GM19467 (cell line): ENCODE data around the gene ABCA1.

Experiments
- ATAC-seq: cut with Tn5 transposase; IDR thresholded peaks from one replicate; pipeline ENCODE4 v1.9.1; 2021; ENCODE audit warnings: mild to moderate bottlenecking, moderate library complexity; ENCODE audit not compliant: unreplicated experiment

ABCA1 gene

DNA sequence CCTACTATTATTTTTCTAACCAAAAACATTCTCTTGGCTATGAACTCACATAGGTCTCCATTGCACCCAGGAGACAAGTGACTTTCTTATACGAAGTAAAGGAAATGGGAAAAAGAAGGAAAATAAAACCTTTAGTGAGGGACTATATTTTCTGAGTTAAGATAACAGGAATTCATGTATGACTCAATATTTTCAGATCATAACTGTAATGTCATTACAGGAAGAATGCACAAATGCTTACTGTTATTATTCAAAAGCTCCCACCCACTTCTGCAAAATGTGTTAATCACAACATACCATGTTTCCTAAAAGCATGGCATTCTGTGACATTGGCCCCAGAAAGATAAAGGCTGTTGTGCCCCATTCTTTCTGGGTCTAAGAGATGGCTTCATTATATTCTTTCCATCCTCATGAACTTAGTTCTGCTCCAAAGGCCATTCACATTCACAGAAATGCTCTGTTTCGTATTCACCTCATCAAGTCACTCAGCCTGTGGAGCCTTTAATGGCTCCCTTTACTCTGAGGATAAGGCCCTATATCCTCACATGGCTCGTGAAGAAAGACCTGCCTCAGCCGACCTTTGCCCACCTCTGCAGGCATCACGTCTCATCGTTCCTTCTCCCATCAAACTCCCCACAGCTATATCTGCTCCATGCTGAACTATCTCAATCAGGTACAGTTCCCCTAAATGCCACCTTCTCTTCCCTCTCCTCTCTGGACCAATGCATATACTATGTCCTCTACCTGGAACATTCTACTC, 77.0 kb downstream of the ABCA1 start:
- ATAC-seq = no peak

DNA sequence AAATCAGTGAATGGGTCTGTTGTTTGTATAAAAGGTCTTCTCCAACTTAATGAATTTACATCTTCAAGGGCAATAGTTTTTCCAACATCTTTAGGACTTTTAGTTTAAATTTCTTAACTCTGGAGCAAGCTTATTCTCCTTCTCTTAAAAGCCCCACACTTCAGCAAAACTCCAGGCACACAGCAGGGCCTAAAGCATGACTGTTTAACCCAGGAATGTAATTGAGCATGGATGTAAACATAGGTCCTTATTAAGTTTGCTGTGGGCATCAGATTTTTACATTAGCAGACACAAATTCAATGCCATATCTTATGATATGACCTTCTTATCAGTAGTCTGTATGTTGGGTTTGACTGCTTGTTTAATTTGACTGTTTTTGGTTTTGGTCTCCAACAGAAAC, 78.9 kb downstream of the ABCA1 start:
- no peak for ATAC-seq

DNA sequence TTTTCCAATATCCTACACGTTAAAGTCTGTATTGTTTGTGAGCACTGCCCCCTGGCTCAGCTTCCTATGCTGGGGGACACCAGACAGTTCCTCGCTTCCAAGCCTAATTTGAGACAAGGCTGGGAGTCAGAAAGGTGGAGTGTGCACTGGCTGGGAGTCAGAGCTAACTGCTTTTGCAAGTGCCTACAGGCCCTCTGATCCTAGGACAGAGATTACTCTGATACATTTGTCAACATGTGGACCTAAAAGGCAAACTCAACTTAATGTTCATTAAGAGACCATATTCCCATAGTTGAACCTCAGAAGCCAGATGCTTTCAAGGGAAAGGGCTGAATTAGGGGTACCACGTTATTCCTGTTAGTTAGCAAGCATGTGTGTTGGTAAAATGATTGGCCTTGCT, 83.2 kb downstream of the ABCA1 start:
- no peak for ATAC-seq

DNA sequence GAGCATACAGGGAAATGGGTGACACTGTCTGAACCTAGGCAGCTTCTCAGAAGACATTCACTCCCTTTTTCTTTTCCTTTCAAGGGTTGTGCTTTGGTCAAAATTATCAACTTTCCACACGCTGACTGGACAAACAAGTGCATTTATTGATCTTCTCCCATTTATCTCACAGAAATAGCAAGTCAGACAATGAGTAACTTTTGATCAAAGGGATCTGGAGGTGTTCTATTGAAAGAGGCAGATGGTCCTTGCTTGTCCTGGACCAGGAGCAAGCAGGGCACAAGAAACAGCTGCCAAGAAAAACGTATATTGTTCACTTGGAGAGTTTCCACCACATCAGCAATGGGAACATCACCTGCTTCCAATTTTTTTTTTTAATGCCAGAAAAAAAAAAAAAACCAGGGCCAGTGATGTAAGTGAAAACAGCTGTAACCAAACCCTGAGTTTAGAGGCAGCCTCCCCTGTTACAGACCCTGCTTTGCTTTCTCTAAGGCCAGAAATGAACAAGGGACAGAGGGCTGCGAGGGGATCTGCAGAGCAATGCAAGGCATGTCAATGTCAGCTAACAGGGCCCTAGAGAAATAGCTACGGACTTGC, 84.2 kb downstream of the ABCA1 start:
- no peak for ATAC-seq

DNA sequence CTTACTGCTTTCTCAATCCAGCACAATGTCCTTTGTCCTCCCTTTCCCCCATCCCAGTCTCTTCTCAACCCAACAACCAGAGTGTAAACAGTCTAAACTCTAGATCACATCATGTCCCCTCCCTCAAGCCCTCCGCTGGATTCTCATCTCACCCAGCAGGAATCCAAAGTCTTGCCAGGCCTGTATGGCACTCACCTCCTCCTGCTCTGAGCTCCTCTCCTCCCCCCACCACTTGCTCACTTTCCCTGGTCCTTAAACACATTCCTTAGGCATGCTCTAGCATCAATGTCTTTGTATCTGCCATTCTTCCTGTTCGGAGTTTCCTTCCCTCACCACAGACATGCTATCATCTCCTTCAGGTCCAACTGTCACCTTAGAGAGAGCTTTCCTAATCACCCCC, 85.3 kb downstream of the ABCA1 start:
- ATAC-seq = no peak

DNA sequence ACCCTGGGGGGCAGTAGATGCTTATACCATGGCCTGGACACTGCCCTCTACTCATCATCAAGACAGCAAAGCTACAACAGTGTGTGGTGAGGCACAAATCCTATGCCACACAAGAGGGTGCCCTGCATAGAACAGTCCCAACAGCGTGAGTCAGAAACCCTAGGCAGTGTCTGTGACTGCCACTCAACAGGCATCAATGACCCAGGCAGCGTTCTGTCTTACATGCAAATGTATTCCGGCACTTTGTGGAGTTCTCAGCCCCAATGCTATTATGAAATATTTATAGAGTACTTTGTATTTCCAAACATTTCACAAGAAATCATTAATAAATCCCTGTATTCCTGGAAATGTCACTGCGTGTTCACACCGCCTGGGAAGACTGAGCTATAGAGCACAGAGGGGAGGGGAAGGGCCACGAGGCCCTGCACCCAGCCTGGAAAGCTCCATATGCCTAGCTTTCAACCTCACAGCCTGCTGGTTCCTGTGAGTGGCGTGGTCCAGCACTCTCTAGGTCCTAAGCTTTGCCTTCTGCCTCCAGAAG, 86.3 kb downstream of the ABCA1 start:
- ATAC-seq = no peak

DNA sequence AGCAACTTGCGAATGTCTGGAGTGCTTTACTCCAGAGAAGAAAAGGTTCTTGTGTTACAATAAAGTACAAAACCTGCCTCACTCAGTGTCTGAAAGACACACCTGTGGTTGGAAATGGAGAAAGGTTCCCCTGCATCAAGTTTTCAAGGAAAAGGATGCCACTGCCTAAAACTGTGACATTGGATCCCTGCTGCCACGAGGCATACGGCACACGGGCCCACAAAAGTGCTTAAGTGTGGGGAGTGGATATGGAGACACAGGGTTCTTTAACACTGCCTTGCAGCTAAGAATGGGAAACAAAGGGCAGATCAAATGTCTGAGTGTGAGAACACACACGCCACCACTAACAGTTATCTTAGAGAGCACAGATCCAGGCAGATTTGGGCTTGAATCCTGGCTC, 89.0 kb downstream of the ABCA1 start:
- no peak for ATAC-seq

DNA sequence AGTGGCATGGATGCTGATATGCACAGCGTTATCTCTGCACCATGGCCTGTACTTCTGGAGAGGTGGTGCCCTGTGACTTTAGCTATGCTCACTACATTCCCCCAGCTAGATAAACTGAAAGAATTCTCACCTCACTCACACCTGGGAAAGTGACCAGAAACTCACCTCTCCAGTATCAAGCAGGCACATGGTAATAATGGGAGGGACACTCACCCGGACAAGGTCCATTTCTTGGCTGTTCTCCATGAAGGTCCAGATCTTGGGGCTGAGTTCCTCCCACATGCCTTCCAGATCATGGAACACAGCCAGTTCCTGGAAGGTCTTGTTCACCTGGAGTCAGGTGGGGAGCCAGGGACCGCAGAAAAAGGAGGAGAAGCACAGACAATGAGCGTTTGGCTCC, 91.2 kb downstream of the ABCA1 start:
- no peak for ATAC-seq

DNA sequence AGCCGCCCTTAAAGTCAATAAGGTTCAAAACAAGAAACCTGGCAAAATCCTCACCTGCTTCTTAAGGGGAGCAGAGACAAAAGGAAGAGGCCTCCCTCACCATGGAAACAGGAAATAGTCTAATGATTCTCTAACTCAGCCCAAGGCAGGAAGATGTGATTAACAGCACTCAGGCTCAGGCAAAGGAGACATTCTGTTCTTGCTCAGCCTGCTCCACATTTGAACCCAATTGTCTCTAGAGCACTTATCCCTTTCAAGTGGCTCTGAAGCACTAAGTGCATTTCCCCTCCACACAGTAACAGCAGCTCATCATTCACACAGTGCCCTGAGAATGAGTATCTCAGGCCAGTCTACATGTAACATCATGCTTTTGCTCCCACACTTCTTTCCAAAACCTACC, 91.7 kb downstream of the ABCA1 start:
- ATAC-seq = peak; percentile 69

DNA sequence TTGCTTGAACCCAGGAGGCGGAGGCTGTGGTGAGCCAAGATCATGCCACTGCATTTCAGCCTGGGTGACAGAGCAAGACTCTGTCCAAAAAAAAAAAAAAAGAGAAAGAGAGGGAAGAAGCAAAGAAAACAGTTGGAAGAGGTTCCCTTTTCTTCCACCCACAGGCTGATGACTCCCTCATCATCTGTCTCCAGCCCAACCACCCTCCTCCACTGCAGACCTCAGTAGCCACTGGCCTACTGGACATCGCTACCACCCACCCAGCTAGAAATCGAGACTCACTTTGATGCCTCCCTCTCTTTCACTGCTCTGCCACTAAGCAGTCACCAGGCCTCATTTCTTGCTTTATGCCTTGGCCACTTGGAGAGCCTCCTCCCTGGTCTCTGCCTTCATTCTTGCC, 92.8 kb downstream of the ABCA1 start:
- ATAC-seq = no peak

DNA sequence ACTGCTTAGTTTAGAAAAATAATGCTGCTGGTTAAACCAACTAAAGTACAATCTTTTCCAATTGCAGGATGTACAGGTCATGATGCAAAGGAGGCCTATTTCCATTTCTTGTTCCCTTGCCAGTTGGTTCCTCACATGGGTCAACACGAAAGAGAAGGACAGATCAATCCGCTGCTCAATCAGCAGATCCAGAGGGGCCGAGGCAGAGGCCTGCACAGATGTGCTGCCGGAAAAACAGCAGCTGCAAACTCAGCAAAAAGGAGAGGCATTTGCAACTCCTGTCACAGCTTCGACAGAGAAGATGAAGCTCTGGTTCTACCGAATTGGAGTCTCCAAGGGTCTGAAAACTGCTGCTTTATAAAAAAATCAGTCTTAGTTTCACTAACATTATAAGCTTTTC, 94.3 kb downstream of the ABCA1 start:
- no peak for ATAC-seq

DNA sequence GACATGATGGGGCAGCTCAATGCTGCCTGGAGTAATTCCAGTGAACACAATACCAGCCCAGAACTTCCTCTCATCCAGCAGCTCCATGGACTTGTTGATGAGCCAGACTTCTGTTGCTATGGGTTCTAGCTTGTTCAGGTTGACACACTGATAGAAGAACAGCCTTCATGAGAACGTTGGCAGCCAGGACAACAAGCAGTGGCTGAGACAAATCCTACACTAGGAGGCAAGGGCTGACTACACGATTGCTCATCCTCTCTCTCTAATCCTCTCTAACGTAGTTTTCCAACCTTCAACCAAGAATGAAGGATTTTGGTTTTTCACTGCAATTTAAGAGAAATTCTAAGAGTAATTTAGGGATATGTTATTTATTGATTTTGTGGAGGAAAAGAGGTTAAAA, 96.3 kb downstream of the ABCA1 start:
- ATAC-seq = no peak

DNA sequence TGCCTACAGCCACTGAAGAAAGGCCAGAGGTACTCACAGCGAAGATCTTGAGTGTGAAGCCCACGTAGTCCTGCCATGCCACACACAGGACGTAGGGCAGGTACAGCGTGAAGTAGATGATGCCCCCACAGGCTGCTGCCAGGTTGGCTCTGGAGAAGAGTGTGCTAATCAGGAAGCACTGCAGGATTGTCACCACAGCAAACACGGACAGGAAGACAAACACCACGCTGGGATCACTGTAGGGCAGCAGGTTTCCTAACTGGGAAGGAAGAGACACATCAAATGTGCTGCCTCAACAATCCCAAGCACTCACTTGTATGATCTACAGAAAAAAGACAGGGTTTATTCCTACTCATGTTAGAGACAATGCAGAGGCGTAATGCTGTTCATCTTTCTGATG, 101.0 kb downstream of the ABCA1 start:
- ATAC-seq = no peak

DNA sequence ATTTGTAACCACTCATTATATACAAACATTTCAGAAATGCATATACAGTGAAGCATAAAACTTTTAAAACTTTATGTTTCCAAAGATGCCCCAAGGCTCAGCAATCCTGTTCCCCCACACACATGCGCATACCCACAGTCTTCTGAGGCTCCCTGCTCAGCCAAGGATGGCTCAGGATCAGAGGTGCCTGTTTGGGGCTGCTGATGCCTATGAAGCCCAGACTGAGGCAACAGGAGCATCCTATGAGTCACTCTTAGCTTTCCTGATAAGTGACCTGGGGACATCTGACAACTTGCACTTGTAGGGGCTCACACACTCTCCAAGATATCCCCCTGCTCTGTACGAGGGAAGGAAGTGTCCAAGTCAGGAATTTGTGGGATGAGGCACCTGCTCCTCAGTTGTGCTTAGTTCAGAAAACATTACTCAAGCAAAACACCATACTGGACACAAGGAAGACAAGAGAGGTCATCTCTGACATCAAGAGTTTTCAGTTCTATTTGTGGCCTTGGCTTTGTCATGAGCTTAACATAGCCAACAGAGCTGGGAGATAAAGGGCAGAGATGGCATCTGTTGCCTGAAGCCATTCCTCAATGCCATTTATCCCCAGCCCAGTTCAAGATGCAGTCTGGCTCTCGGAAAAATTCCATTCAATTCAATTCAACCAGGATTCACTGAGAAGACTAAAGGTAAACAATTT, 101.7 kb downstream of the ABCA1 start:
- no peak for ATAC-seq

DNA sequence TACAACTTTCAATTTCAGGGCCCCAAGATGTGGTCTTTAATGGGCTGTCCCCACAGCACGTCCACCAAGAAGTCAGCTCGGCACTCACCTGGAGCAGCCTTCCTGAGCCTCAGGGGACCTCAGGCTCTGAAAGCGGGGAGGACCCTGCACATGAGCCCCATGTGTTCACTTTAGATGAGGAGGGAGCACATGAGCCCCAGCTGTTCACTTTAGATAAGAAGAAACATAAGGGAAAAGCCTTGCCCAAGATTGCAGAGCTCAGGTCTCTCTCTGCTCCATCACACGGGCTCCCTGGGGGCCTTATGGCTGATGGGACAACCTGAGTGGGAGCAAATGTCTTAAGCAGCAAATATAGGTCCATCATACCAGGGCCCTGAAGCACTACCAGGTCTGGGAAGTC, 107.6 kb downstream of the ABCA1 start:
- no peak for ATAC-seq

DNA sequence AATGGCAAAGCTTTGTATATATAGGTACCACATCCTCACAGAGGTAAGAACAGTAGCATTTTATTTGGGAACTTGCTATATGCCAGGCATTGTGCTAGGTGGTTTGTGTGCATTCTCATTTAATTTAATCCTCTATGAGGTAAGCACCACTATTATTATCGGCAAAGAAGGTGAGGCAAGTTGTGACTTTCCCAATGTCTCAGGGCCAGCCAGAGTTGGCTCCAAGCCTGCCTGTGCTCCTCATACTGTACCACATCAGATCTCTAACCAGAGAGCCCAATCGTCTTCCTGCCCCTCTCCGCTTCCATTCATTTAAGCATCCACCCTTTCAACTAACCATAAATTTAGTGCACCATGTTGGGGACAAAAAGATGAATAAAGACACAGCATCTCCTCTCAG, 108.9 kb downstream of the ABCA1 start:
- no peak for ATAC-seq

DNA sequence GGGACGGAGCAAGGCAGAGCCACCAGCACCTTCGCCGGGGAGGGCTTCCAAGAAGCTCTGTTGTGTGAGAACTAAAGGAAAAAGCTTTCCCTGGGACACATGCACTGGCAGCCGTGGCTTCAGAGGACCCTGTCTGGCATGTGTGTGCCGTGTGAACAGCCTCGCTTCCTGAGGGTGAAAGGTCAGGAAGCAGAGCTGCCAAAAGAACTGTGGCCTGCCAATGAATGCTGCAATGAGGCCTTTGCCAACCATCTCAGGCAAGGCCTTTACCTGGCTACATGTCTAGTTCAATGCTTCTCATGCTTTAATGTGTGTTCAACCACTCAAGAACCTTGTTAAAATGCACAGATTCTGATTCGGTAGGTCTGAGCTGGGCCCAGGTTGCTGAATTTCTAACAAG, 110.5 kb downstream of the ABCA1 start:
- no peak for ATAC-seq

DNA sequence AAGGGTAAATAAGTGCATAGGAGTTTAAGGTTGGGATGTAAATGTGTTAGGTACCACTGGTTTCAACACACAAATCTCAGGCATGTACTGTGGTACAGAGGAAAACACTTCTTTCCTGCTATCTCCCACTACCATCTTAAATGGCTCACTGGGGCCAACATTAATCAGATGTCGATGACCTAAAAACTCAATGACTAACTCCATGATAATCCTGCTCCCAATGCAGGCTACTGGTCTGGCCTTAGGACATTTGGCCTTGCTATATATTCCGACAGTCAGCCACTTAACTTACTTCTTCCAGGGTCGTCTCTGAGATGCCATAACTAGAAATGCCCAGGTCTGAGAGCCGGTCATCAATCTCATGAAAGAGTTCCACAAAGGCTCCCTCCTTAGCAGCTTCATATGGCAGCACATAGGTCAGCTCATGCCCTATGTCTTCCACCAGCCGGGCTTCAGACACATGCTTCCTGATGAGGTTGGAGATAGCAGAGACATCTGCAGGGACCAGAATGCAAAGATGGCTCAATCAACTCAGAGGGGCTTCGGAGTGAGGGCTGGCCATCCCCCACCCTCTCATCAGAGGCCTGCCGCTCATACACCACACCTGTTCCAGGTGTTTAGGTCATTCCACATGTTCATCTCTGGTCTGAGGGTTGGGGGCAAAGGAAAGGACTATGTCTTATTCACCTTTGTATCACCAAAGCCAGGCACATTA, 111.9 kb downstream of the ABCA1 start:
- ATAC-seq = no peak

DNA sequence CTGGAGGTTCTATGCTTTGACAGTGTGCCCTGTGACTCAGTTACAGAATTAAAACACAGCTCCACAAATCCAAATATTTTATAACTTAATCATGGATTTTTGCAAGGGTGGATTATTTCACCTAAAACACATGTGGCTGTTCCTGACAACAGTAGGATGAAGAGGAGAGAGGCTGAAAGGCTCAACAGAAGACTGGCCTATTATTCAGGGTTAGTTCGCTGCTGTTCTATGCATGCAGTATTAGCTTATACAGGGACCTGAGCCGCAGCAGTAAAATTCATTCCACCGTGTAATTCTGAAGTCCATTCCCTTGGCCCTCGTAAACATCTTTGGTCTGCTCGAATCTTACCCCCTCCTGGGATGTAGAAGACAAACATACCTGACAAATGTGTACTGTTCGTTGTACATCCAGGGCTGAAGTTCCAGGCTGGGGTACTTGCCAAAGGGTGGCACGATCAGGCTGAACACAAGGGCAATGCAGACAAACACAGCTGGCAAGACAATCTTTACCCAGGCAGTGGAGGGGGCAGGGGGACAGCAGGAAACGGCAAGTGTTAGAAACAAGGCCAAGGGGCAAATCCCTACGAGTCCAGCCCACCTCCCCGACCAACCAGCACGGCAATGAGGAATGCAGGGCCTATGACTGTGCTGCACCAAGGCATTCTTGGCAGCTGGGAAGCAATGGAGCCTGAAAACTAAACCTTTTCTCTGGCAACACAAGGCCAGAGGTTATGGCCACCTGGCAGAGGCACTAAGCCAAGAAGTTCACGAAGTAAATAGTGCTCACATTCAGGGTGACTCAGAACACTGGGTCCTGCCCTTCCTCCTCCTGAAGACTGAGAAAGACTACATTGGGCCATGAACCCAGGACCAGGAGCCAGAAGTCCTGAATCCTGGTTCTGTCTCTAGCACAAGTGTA, 117.3 kb downstream of the ABCA1 start:
- no peak for ATAC-seq

DNA sequence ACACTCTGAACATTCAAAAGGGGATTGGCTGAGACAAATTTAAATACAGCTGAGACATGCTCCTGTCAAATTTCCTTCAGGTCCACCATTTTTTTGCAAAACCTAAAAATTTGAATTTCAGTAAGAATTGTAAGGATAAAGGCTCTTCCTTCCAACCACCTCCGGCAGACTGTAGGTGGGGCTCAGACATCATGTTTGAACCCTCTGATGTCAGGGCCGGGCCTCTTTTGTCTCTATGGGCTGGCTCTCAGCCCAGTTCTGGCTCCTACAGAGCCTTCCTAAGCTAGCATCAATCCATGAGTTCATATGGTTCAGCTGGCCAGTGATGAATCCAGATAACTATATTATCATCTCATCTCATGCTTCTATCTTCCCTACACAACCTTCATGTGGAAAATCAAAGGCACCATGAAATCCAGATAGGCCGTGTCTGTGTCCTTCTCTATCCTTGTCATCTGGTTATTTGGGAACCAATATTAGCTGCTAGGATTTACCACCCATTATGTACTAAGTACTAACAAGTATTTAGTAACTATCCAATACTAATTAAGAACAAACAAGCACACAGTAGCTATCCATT, 119.8 kb downstream of the ABCA1 start:
- no peak for ATAC-seq
